GM18867 (cell line): Measurements from ENCODE around the gene TRIM32.
"Not testable (repeated sequence)": the region's sequence is repeated elsewhere in the genome, so short reads cannot be mapped to it uniquely, and the experiment has no call there.

Experiments
- ATAC-seq: cut with Tn5 transposase; IDR thresholded peaks from one replicate; pipeline ENCODE4 v1.9.1; 2021; ENCODE audit warnings: mild to moderate bottlenecking, moderate library complexity; ENCODE audit not compliant: unreplicated experiment

The TRIM32 gene

DNA sequence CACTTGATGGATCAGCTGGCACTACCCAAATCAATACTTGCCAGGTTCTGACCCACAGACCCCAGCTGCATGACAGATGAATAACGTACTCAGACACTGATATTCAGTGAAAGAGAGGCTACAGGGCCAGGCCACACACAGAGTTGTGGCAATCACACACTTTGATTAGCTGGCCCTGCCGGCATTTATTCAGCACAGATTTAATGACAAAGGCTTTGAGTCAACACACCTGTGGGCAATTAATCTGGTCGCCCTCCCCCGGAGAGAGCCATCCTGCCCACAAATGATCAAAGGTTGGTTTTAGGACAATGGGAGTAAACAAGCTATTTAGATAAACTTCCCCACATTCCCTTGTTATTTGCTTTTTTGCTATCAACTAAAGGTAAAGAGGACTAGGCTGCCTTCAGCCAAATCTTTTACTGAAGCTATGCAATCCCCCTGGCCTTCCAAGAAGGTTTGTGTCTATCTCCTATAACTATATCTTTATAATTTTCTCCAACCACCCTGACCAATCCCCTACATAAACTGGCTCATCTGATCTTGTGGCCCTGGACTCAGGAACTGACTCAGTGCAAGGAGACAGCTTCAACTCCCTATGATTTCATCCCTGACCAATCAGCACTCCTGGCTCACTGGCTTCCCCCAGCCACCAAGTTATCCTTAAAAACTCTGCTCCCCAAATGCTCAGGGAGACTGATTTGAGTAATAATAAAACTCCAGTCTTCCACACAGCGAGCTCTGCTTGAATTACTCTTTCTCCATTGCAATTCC lies 12.7 kb upstream of the TRIM32 start:
- ATAC-seq, result no peak

DNA sequence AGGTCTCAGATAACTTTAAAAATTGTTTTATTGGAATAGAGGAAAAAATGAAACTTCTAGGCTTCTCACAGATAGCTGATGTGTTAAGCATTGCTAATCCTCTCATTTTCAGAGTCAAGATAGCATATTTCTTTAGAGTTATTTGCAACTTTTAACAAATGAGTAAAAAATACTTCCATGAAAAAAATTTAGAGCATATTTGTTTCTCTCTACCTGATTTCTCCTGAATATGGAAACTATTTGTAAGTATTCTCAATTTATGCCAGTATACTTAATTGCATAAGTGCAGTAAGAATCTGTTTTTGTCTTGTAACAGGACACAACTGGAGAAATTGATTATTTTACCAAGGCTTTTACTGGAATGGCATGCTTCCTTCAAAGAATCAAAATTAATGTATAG lies 3.6 kb upstream of the TRIM32 start:
- no peak for ATAC-seq

DNA sequence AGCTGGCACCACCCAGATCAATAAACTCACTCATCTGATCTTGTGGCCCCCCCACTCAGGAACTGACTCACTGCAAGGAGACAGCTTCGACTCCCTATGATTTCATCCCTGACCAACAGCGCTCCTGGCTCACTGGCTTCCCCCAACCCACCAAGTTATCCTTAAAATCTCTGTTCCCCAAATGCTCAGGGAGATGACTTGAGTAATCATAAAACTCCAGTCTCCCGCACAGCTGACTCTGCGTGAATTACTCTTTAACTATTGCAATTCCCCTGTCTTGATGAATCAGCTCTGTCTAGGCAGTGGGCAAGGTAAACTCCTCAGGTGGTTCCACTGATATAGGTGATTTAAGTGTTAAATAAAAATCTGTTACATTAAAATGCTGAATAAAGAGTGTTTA lies 1.9 kb upstream of the TRIM32 start:
- no peak for ATAC-seq

DNA sequence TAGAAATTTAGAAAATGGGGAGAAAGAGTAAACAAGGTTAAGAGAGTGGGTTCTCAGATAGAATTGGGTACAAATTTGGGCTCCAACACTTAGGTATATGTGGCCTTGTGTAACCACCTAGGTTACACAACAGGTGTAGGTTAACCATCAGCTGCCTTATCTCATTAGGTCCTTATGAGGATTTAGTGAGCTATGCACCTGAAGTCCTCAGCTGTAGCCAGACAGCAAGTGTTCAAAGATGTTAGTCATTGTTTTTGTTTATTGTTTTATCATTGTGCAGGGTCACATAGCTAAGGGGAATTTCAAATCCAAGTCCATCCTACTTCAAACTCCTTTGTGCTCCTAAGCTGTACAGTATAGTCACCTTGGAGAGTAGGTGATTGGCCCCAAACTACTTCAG lies 970 bp upstream of the TRIM32 start:
- ATAC-seq, result no peak

DNA sequence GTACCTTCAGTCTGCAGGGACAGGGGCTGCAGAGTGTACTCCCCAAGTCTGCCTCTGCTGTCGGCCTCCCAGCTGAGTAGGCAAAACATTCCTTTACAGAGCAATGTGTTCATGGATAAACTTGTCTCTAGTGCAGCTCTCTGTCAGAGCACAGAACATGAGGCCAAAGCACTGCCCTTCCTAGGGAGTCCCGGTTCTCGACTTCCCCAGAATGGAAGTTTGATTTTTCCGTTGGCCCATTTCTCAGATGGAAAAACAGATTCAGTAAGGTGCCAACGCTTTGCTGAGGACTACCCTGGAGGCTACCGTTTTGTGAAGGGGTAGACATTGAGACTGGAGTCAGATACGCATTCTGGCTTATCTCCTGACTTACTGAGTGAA lies 422 bp upstream of the TRIM32 start:
- ATAC-seq, result peak; percentile 47

DNA sequence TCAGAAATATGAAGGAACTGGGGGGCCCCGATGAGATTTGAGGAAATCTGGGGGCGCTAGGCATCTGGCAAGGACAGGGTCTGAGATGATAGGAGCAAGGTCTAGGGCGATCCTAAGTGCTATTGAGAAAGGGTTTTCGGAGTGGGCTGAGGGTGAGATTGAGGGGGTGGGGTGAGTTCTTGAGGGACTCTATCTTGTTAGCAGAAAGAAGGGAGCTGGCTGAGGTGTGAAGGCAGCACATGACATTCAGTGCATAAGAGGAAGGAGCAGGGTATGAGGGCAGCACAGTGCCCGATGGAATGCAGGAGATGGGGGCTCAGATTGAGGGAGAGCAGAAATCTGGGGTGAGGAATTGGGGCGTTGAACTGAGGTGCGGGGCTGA lies 640 bp downstream of the TRIM32 start:
- peak; percentile 14 for ATAC-seq

DNA sequence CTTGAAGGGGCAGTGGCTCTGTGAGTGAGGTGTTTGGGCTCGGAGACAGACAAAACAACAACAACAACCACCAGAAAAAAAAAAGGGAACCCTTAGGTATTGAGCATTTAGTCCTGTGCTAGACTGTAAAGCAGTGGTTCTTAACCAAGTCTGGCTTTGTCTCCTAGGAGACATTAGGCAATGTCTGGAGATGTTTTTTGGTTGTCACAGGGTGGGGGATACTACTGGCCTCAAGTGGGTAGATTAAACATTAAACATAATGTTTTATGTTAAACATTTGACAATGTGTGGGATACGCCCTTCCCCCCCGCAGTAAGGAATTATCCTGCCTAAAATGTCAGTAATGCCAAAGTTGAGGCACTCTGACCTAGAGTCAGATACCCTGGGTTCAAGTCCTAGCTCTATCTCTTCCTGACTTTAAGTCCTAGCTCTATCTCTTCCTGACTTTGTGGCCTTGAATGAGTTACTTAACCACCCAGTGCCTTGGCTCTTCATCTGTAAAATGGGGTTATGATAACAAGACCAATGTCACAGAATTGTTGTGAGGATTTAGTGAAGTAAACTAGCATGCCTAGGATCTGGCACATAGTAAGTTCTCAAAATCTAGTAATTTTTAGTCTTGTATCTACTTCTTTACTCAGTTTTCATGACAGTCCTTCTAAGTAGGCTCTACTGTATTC lies 1.8 kb downstream of the TRIM32 start:
- no peak for ATAC-seq

DNA sequence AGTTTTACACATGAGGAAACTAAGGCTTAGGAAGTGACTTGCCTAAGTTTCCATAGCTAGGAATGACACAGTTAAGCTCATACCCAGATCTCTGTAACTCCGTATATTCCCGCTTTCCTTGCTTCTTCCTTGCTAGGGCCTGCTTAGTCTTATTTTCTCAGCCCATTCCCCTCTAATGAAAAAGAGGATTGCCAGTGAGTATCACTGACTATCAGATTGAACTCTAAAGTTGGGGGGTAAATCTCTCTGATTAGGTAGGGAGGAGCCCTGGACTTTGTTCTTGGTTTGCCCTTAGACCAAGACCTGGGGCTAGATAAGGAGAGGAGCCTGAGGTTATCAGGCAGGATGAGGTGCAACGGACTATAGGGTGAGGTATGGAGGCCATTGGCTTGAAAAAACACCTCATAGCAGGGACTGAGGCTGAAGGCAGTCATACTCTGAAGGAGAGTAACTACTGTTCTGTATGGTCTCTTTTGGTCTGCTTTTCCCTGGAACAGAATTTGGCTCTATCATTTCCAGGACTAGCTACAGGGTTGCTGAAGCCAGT lies 2.5 kb downstream of the TRIM32 start:
- no peak for ATAC-seq

DNA sequence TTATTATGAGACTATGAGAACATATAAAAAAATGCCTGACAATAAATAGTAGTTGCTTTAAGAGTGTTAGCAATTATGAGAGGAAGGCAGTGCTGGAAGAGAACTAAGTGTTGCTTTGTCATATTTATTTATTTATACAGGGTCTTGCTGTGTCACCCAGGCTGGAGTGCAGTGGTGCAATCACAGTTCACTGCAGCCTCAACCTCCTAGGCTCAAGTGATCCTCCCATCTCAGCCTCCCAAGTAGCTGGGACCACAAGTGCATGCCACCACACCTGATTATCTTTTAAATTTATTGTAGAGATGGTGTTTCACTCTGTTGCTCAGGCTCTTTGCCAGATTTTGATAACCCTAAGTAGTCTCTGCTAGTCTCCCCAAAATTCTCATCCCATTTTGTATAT lies 3.7 kb downstream of the TRIM32 start:
- ATAC-seq, result not testable (repeated sequence)

DNA sequence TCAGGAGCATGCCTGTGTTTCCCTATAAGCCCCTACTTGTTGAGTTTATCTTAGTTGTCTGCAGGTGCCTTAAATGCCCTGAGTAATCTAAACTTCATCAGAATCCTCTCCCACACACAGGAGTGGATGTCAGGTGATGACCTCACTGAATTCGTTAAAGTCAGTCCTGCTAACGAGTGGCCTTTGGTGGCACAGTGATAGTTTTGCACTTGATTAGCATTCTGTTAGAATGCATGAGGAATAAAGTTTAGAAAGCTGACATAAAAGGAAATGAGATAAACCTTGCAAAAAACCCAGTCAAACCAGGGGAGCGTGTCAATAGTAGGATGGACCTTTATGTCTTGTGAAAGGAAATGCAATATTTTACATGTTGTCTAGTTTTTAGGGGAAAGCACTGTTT lies 4.5 kb downstream of the TRIM32 start:
- no peak for ATAC-seq

DNA sequence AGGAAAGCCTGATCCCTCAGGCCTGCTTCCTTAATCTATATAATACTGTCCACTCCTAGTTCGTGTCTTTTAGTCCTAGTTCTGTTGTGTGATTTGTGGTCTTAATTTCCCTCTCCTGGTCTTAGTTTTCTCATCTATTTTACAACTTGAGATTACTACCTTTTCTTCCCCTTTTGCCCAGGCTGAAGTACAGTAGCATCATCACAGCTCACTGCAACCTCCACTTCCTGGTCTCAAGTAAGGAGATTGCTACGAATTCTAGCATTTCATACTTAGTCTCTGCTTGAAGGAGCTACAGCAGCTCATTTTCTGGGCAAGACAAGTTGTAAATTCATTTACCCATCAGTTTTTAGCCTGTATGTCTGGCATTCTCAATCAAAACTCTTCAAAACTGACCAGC lies 5.5 kb downstream of the TRIM32 start:
- no peak for ATAC-seq

DNA sequence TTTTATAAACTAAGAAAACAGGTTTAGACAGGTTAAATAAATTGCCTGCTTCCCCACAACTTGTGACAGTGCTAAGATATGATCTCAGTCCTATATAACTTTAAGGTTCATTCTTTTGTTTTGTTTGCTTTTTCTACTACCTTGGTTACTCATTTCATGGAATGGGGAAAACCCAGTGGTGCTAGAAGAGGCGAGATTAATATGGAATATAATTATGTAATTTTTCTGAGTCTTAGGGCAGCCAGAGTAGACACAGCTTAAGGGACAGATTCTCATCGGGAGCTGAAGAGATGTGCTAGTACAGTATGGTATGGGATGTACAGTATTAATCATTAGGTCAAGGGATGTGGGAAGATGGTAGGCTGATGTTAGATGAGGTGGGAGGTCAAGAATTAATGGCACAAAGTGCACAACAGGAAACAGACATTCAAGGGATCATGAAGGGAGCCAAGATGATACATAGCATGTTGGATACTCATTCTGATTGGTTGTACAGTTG lies 6.2 kb downstream of the TRIM32 start:
- no peak for ATAC-seq

DNA sequence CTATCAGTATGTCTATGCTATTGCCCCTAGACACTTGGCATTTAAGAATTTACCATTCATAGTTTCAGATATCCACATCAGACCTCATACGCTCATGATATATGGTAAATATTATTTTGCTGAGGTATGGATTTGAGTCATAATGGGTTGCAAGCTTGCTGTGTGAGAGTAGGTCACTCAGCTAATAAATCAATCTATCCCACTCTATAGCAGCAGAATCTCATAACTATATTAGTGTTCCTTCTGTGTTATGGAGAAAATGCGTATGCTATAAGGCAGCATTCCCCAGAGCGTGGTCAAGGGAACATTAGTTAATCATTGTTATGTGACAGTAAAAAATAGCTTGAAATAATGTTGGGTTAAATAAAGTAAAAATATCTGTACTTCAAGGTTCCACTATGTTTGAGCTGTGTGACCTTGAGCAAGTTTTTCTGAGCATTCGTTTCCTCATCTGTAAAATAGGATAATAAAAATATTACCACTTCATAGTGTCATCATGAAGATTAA lies 7.7 kb downstream of the TRIM32 start:
- no peak for ATAC-seq

DNA sequence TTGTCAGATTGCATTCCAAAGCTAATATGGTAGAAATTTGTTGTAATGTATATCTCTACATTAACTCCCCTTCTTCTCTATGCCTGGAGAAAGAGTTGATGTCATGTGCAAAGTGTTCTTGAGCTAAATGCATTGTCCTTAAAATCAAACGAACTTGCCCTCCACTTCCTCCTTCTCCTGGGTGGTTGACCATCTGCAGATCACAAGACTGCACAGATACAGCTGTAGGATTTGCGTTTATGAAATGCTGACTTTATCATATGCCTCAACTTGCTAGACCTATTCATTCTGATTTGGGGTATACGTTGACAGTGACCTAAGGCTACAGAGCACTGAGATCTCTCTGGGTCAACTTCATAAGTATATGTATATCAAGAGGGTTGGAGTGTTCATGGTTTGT lies 8.3 kb downstream of the TRIM32 start:
- no peak for ATAC-seq

DNA sequence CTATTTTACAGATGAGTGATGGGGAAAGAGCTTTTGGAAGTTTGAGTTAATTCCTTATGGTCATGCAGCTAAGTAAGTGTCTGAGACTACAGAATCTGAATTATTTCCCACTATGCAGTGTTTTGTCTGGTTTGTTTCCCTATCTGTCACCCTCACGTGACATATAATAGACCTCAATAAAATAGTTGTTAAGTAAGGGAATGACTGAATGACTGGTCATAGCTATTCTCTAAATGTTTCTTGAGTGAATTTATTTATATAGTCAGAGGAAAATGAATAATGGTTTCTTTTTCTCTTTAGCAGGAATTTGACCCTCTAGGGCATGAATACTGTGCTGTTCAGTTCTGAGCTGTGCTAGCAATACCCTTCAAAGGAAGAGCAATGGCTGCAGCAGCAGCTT lies 10.3 kb downstream of the TRIM32 start:
- ATAC-seq, result no peak

DNA sequence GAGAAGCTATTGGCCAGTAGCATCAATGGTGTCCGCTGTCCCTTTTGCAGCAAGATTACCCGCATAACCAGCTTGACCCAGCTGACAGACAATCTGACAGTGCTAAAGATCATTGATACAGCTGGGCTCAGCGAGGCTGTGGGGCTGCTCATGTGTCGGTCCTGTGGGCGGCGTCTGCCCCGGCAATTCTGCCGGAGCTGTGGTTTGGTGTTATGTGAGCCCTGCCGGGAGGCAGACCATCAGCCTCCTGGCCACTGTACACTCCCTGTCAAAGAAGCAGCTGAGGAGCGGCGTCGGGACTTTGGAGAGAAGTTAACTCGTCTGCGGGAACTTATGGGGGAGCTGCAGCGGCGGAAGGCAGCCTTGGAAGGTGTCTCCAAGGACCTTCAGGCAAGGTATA lies 10.8 kb downstream of the TRIM32 start:
- no peak for ATAC-seq

DNA sequence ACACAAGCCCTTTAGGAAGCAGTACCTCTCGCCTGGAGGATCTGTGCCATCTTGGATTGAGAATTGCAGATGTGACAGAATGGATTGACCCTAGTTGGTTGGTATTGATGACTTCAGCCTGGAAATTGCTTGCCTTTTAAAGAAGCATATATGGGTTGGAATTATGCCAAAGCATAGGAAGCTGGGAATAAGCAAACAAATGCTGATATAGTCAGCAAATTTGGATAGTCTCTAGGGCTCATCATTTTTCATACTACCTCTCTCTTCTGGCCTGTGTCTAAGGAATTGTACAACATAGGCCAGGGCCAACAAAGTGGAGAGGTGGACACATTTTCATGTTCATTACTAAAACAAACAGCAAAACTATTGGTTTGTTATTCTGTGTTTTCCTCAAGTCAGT lies 13.2 kb downstream of the TRIM32 start:
- no peak for ATAC-seq

DNA sequence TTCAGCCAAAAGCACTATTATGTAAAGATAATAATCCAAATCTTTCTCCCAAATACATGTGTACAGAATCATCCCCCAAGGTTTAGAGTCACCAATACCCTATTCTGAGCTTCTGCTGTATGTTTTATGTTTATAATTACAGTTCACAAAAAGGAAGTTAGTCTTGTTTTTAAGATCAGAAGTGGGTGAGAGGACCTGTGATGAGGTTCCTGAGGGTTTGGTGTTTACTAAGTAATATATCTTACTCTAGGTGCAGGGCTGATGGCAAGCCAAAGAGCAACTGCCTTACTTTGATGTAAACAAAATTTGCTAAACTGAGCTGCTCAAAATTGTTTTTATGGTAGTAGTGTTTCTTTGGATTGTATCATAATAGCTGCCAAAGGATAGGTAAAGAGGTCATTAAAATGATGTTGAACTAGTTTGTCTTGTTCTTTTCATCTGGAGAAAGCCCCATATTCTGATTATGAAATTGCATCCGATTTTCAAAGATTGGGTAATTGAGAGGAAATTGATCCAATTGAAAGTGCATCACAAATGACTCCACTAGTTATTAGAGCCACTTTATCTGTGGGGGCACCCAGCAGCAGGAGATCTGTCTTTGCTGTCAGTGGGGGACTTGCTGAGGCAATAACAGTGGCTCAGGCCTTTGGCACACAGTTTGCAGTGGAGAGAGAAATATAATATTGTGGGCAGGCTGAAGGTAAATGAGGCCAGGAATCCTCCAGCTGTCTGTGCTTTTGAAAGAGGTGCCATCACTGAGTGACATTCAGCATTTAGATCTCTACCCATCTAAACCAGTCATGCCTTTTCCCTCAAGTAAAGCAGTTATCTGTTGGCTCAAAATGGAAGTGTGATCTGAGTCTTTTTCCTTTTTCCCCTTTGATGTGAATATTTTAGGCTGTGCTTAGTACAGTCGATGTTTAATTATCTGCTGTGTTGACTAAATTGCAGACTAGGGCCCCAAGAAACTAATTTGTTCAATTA lies 14.1 kb downstream of the TRIM32 start:
- ATAC-seq, result no peak

DNA sequence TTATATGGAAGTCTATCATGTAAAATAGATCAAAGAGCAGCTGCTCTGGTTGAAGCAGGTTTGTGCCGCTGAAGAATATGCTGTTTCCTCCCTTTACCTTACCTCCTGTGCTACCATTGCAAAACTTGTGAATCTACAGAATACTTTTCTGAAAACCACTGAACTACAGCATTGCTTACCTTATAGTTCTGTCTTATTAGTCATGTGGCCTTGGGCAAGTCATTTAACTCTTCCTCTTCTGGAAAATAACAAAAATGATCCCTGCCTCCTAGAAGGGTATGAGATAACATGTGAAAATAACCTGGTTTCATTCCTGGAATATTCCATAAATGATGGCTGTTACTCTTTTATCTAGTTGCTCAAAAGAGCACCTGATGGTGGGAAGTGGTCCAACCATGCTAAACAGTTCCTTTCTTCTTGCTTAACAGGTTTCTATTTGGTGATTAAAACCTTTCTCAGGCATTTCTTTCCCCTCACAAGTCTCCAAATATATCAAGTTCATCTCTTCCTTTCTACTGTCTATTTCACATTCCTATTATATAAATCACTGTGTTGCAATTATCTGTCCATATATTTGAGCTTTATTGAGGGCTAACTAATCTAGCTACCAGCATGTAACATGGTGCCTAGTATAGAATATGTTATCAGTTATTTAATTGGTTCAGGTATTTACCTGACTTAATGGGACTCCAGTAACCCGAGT lies 15.0 kb downstream of the TRIM32 start:
- no peak for ATAC-seq

DNA sequence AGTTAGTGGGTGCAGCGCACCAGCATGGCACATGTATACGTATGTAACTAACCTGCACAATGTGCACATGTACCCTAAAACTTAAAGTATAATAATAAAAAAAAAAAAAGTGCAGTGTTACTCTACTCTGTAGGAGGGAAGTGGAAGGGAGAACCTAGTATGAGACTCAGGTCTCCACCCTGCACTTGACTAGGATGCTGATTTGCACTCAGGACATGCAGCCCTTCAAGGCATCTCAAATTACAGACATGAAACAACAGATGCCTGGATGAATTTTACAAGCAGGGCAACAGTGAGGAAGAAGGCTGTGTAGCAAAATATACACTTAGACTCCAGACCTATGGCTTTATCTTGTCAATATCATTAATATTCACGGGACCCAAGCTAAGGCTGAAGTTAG lies 16.5 kb downstream of the TRIM32 start:
- ATAC-seq, result no peak
